ENCODE data around the gene PPARA.

DNA sequence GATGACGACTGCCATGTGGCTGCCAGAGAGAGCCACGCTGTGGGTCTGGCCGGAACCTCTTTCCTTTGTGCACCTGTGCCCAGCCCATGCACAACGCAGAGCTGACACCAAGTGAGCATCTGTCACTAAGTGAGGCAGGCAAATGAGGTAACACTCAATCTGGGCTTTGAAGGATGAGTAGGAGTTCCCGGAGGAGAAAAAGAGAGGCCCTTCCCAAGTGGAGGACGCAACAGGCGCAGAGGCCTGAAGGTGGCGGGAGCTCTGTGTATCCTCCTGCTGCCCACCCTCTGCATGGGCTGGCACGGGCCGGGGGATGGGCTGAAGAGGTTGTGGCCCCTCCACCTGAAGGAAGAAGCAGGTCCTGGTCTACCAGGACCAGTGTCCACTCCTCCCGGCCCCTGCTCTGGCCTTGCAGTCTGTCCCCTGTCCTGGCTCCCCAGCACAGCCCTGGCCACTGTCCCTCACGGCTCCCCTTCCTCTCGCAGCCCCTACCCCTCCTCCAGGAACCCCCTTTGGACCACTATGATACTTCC, 23.4 kb upstream of the PPARA start:
- TF ChIP-seq, protein P1, sequence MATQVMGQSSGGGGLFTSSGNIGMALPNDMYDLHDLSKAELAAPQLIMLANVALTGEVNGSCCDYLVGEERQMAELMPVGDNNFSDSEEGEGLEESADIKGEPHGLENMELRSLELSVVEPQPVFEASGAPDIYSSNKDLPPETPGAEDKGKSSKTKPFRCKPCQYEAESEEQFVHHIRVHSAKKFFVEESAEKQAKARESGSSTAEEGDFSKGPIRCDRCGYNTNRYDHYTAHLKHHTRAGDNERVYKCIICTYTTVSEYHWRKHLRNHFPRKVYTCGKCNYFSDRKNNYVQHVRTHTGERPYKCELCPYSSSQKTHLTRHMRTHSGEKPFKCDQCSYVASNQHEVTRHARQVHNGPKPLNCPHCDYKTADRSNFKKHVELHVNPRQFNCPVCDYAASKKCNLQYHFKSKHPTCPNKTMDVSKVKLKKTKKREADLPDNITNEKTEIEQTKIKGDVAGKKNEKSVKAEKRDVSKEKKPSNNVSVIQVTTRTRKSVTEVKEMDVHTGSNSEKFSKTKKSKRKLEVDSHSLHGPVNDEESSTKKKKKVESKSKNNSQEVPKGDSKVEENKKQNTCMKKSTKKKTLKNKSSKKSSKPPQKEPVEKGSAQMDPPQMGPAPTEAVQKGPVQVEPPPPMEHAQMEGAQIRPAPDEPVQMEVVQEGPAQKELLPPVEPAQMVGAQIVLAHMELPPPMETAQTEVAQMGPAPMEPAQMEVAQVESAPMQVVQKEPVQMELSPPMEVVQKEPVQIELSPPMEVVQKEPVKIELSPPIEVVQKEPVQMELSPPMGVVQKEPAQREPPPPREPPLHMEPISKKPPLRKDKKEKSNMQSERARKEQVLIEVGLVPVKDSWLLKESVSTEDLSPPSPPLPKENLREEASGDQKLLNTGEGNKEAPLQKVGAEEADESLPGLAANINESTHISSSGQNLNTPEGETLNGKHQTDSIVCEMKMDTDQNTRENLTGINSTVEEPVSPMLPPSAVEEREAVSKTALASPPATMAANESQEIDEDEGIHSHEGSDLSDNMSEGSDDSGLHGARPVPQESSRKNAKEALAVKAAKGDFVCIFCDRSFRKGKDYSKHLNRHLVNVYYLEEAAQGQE (IDR thresholded peaks at IDR 0.05; ENCODE audit: low read depth): no peak
- no peak for TF ChIP-seq SP1 (IDR thresholded peaks at IDR 0.05; ENCODE audit: low read depth)
